GM21367 (cell line): ENCODE results near the gene DNAJC17.

Experiments
- ATAC-seq: cut with Tn5 transposase; IDR thresholded peaks from one replicate; pipeline ENCODE4 v1.9.1; 2021; ENCODE audit not compliant: unreplicated experiment

DNAJC17 gene

GRCh38 chr15:40743921-40744814, 63.1 kb downstream of the DNAJC17 start:
- no peak for ATAC-seq

GRCh38 chr15:40743485-40743901, 63.8 kb downstream of the DNAJC17 start:
- no peak for ATAC-seq

GRCh38 chr15:40739854-40740253, 67.4 kb downstream of the DNAJC17 start:
- ATAC-seq = no peak

- no peak for ATAC-seq
Observed at GRCh38 chr15:40739047-40739446, 68.2 kb downstream of the DNAJC17 start.

- ATAC-seq = no peak
Observed at GRCh38 chr15:40737048-40737447, 70.2 kb downstream of the DNAJC17 start.

GRCh38 chr15:40736575-40736974, 70.7 kb downstream of the DNAJC17 start:
- no peak for ATAC-seq

- ATAC-seq = no peak
Observed at GRCh38 chr15:40731034-40731433, 76.2 kb downstream of the DNAJC17 start.

GRCh38 chr15:40723919-40724318, 83.4 kb downstream of the DNAJC17 start:
- ATAC-seq = no peak

- no peak for ATAC-seq
Observed at GRCh38 chr15:40722934-40723333, 84.3 kb downstream of the DNAJC17 start.

- ATAC-seq = no peak
Observed at GRCh38 chr15:40722354-40722753, 84.9 kb downstream of the DNAJC17 start.

- ATAC-seq = no peak
Observed at GRCh38 chr15:40721701-40722100, 85.6 kb downstream of the DNAJC17 start.

GRCh38 chr15:40716165-40716564, 91.1 kb downstream of the DNAJC17 start:
- no peak for ATAC-seq
